B cell (primary cell): ENCODE data around the gene STMN3. TPM values are rescaled to one million over a fixed set of nuclear protein-coding genes. Genes with fewer than 3 reads are reported as not detected.
"Not testable (repeated sequence)": the region's sequence is repeated elsewhere in the genome, so short reads cannot be mapped to it uniquely, and the experiment has no call there.

Experiments
- ATAC-seq: fragments of 200-7000 bp; cut with Tn5 transposase; one replicate; pipeline ENCODE4 v1.10.0; 2021; ENCODE audit warnings: low read depth, mild to moderate bottlenecking, moderate number of reproducible peaks, moderate library complexity
- CTCF ChIA-PET: fragments of 350-600 bp; sonication (Branson Sonifier 250); formaldehyde crosslinking; loops from one replicate; lab custom pipeline; 2021; ENCODE audit warnings: antibody characterized with exemption, inconsistent platforms; lab: Charles Lee
- POLR2A ChIA-PET: fragments of 350-600 bp; sonication (Branson Sonifier 250); formaldehyde crosslinking; loops from one replicate; lab custom pipeline; 2021; ENCODE audit warnings: antibody characterized with exemption; lab: Charles Lee
- DNase-seq: peaks from one replicate; pipeline ENCODE4 v3.0.0; 2013
- H2AFZ ChIP-seq: 2 replicates; pipeline ENCODE4 v1.6.1; 2012; ENCODE audit warnings: mild to moderate bottlenecking, low read depth, low read length; ENCODE audit not compliant: insufficient read depth, poor library complexity, severe bottlenecking
- H3K27ac ChIP-seq, 2 donors: 1 replicate in 1 of 2; 2 replicates in 1 of 2; pipeline ENCODE4 v1.5.1; 2012 to 2013; ENCODE audit warnings: low read length in 2 of 2, mild to moderate bottlenecking in 2 of 2, moderate library complexity in 1 of 2
- H3K27me3 ChIP-seq, 4 experiments: fragments of 200-600 bp in 1 of 4; sonication (generic) in 1 of 4; replicated peaks in 1 of 4; 1 replicate in 2 of 4; 2 replicates in 2 of 4; pipeline versions ENCODE4 v1.6.1 to v1.7.0; 2013 to 2016; ENCODE audit warnings: low read length in 3 of 4, mild to moderate bottlenecking in 2 of 4, mixed read lengths in 1 of 4, moderate library complexity in 1 of 4; ENCODE audit not compliant: insufficient read depth in 4 of 4, control insufficient read depth in 3 of 4; ENCODE audit errors: control extremely low read depth in 1 of 4
- H3K36me3 ChIP-seq, 2 experiments: replicated peaks in 1 of 2; 1 replicate in 1 of 2; 2 replicates in 1 of 2; pipeline versions ENCODE4 v1.6.1 to v1.7.1; 2013; ENCODE audit warnings: low read length in 1 of 2; ENCODE audit not compliant: insufficient read depth in 2 of 2, control insufficient read depth in 1 of 2; ENCODE audit errors: control extremely low read depth in 1 of 2, extremely low read depth in 1 of 2
- H3K4me1 ChIP-seq, 2 donors: fragments of 200-600 bp in 1 of 2; sonication (generic) in 1 of 2; 1 replicate in 1 of 2; 2 replicates in 1 of 2; pipeline versions ENCODE4 v1.5.1 to v1.6.1; 2013 to 2017; ENCODE audit warnings: low read length in 2 of 2; ENCODE audit not compliant: control insufficient read depth in 2 of 2, insufficient read depth in 2 of 2
- H3K4me2 ChIP-seq: replicated peaks from 2 replicates; pipeline ENCODE3; 2012; ENCODE audit warnings: mild to moderate bottlenecking, low read depth, low read length; ENCODE audit not compliant: poor library complexity, severe bottlenecking
- H3K4me3 ChIP-seq, 5 experiments: fragments of 200-600 bp in 1 of 5; sonication (generic) in 1 of 5; 1 replicate in 3 of 5; 2 replicates in 2 of 5; pipeline versions ENCODE4 v1.5.1 to v1.7.0; 2011 to 2016; ENCODE audit warnings: low read length in 4 of 5, mild to moderate bottlenecking in 4 of 5, low read depth in 2 of 5, control low read depth in 1 of 5, moderate library complexity in 1 of 5; ENCODE audit not compliant: insufficient read depth in 1 of 5; ENCODE audit errors: control extremely low read depth in 1 of 5, extremely low read depth in 1 of 5
- H3K79me2 ChIP-seq: fragments of 200-600 bp; sonication (generic); one replicate; pipeline ENCODE4 v1.6.0; 2016; ENCODE audit warnings: low read length; ENCODE audit not compliant: control insufficient read depth, insufficient read depth
- H3K9ac ChIP-seq: fragments of 200-600 bp; sonication (generic); 2 replicates; pipeline ENCODE4 v1.6.1; 2017; ENCODE audit warnings: mild to moderate bottlenecking, low read length, moderate library complexity
- H3K9me3 ChIP-seq, 3 donors: one replicate each; pipeline versions ENCODE4 v1.6.1 to v1.7.1; 2013; ENCODE audit warnings: low read length in 2 of 3; ENCODE audit not compliant: control insufficient read depth in 2 of 3, insufficient read depth in 1 of 3; ENCODE audit errors: control extremely low read depth in 1 of 3
- H4K20me1 ChIP-seq: 2 replicates; pipeline ENCODE4 v1.6.0; 2012; ENCODE audit warnings: mild to moderate bottlenecking, low read length; ENCODE audit not compliant: insufficient read depth, control insufficient read depth, poor library complexity, severe bottlenecking
- H3K27ac Mint-ChIP-seq: one replicate; pipeline ENCODE4 v1.8.0; 2021; ENCODE audit warnings: mixed read lengths
- H3K27me3 Mint-ChIP-seq: one replicate; pipeline ENCODE4 v1.8.0; 2021; ENCODE audit warnings: mixed read lengths
- H3K4me1 Mint-ChIP-seq: one replicate; pipeline ENCODE4 v1.8.0; 2021; ENCODE audit warnings: mixed read lengths
- H3K4me3 Mint-ChIP-seq: one replicate; pipeline ENCODE4 v1.8.0; 2021; ENCODE audit warnings: mixed read lengths
- H3K9me3 Mint-ChIP-seq: one replicate; pipeline ENCODE4 v1.8.0; 2022; ENCODE audit warnings: mixed read lengths; ENCODE audit not compliant: insufficient read depth
- CTCF ChIP-seq: fragments of 200-600 bp; IDR thresholded peaks from one replicate; pipeline ENCODE4 v1.8.0; 2022; ENCODE audit warnings: antibody characterized with exemption, mild to moderate bottlenecking
- EZH2 ChIP-seq: IDR thresholded peaks from 2 replicates; pipeline ENCODE4 v1.6.1; 2012; ENCODE audit warnings: borderline replicate concordance, low read depth, mild to moderate bottlenecking, moderate library complexity, low read length; ENCODE audit not compliant: insufficient read depth, poor library complexity, severe bottlenecking
- WGBS: methylation state at CpG from one replicate; pipeline ENCODE4 v1.1.5; 2013; ENCODE audit warnings: missing lambda C conversion rate; ENCODE audit not compliant: insufficient coverage; 5-methylcytosine and 5-hydroxymethylcytosine counted together
- intact Hi-C: fragments of 100-400 bp; cut with micrococcal nuclease; formaldehyde crosslinking; loops from one replicate; pipeline ENCODE4 v1.10.0; 2022
- polyA plus RNA-seq: library from polyadenylated mRNA; depleted of rRNA; stranded (reverse); fragments of >200 nt; gene quantifications from 2 replicates; pipeline ENCODE4 v1.2.3, GENCODE V29; 2012
- total RNA-seq, 2 donors: library from RNA; stranded (reverse); fragments of 120-200 nt in 1 of 2; gene quantifications; 1 replicate in 1 of 2; 2 replicates in 1 of 2; pipeline versions ENCODE4 v1.2.3 to v1.2.4, GENCODE V29; 2013 to 2022

Gene STMN3
- total and polyA plus RNA-seq, 2 donors (not counting 1 experiment from before 2014, with no cell fraction given), result 35.0 to 59.4 TPM

- no peaks in the 10 kb centered on the region for H3K9me3 Mint-ChIP-seq
- 2% methylated on average over 74 of the region's 91 CpGs for WGBS
- Histone ChIP-seq H3K4me1 (peaks cover 16 to 31% of the 10 kb centered on the region in 2 donors), H3K9ac (peak overlapping the region; percentile 49), H3K27me3 (peaks cover 0 to 31% (median 11%) of the 10 kb centered on the region in 4 experiments), H3K79me2 (no peaks in the 10 kb centered on the region), H2AFZ (peak overlapping the region; percentile 73), H3K27ac (no peak overlapping the region), H3K36me3 (no peaks in the 10 kb centered on the region), H4K20me1 (no peaks in the 10 kb centered on the region), H3K9me3 (peaks cover 0 to 4% (median 0%) of the 10 kb centered on the region in 3 donors), H3K4me2 (peak overlapping the region; percentile 92), H3K4me3 (peak overlapping the region in 4 of 5 experiments; percentile 28 to 59 (median 47))
- H3K4me3 Mint-ChIP-seq, result peak overlapping the region; percentile 75
- ATAC-seq, result peak; percentile 48
- peaks cover 11% of the 10 kb centered on the region for H3K4me1 Mint-ChIP-seq
- CTCF ChIA-PET, result interaction anchor here (1.1 kb wide), 1 partner anchor 10 kb away, joined by 4 read pairs; no protein-coding TSS in a partner anchor
- intact Hi-C loops, result no loop called here
- POLR2A ChIA-PET, result no interaction called here
- TF ChIP-seq EZH2 (no peak), CTCF (no peak)
- no peak overlapping the region for H3K27ac Mint-ChIP-seq
- DNase-seq, result peak; percentile 45
- no peaks in the 10 kb centered on the region for H3K27me3 Mint-ChIP-seq
These were observed 838 bp downstream of the STMN3 start for GRCh38 chr20:63652192-63652980.

GRCh38 chr20:63651942-63652191, 1.4 kb downstream of the STMN3 start:
- peaks cover 15 to 26% of the 10 kb centered on the region in 2 donors for H3K4me1 ChIP-seq
- ATAC-seq, result peak; percentile 23
- intact Hi-C loops, result no loop called here
- peak overlapping the region in 3 of 5 experiments; percentile 45 to 59 (median 49) for H3K4me3 ChIP-seq
- H3K79me2 ChIP-seq, result no peaks in the 10 kb centered on the region
- 30% methylated on average over 7 of the region's 11 CpGs for WGBS
- TF ChIP-seq EZH2, result no peak
- Mint-ChIP-seq H3K9me3 (no peaks in the 10 kb centered on the region), H3K4me3 (peak overlapping the region; percentile 75), H3K4me1 (peaks cover 11% of the 10 kb centered on the region), H3K27ac (no peak overlapping the region), H3K27me3 (no peaks in the 10 kb centered on the region)
- peaks cover 0 to 4% (median 0%) of the 10 kb centered on the region in 3 donors for H3K9me3 ChIP-seq
- DNase-seq, result no peak
- H3K27me3 ChIP-seq, result peaks cover 0 to 31% (median 11%) of the 10 kb centered on the region in 4 experiments
- peak overlapping the region; percentile 73 for H2AFZ ChIP-seq
- peak overlapping the region; percentile 92 for H3K4me2 ChIP-seq
- no peaks in the 10 kb centered on the region for H3K36me3 ChIP-seq
- H3K27ac ChIP-seq, result no peak overlapping the region
- no peaks in the 10 kb centered on the region for H4K20me1 ChIP-seq
- H3K9ac ChIP-seq, result peak overlapping the region; percentile 49
- ChIA-PET POLR2A (no interaction called here), CTCF (interaction anchor here (1.1 kb wide), 1 partner anchor 10 kb away, joined by 4 read pairs; no protein-coding TSS in a partner anchor)

GRCh38 chr20:63650486-63650885, 2.7 kb downstream of the STMN3 start:
- DNase-seq, H3K4me3 ChIP-seq, intact Hi-C loops, H3K27ac Mint-ChIP-seq, H3K79me2 ChIP-seq, H3K9ac ChIP-seq, H3K27ac ChIP-seq, H3K4me3 Mint-ChIP-seq, H3K36me3 ChIP-seq, ATAC-seq, CTCF ChIA-PET, H4K20me1 ChIP-seq, H3K4me2 ChIP-seq, H3K27me3 Mint-ChIP-seq, H2AFZ ChIP-seq, H3K9me3 ChIP-seq, H3K9me3 Mint-ChIP-seq: not testable (repeated sequence)
- no CpG with 5 or more reads among the region's 25 CpGs for WGBS
- Histone ChIP-seq H3K27me3 (peaks cover 0 to 23% (median 11%) of the 10 kb centered on the region in 4 experiments), H3K4me1 (peaks cover 15 to 26% of the 10 kb centered on the region in 2 donors)
- peaks cover 11% of the 10 kb centered on the region for H3K4me1 Mint-ChIP-seq
- POLR2A ChIA-PET, result interaction anchor here (0.6 kb wide), 2 partner anchors 19 to 98 kb away, joined by 3 to 5 read pairs; no protein-coding TSS in a partner anchor
